Measurements from ENCODE around the gene DNMT1.

Gene DNMT1

GRCh38 chr19:10231612-10232228 is 37.0 kb upstream of the DNMT1 start:
- DNase-seq (ENCODE audit: low read depth), result no peak
- H3K4me3 ChIP-seq (ENCODE audit: low read depth, low read length), result peak overlapping the region; percentile 79
- no peak for TF ChIP-seq CTCF (conservative IDR thresholded peaks at IDR 0.05; ENCODE audit: low read depth, low read length)

GRCh38 chr19:10230861-10231611 is 36.3 kb upstream of the DNMT1 start, which contains the start of gene S1PR2:
Gene S1PR2 (minus strand): TSS chr19:10231331. CDS start chr19:10224905, 6,426 bp downstream.
- peak within 1 kb of the TSS; percentile 79 for H3K4me3 ChIP-seq (ENCODE audit: low read depth, low read length)
- DNase-seq (ENCODE audit: low read depth), result peak; percentile 59
- TF ChIP-seq CTCF (conservative IDR thresholded peaks at IDR 0.05; ENCODE audit: low read depth, low read length), result no peak

DNA sequence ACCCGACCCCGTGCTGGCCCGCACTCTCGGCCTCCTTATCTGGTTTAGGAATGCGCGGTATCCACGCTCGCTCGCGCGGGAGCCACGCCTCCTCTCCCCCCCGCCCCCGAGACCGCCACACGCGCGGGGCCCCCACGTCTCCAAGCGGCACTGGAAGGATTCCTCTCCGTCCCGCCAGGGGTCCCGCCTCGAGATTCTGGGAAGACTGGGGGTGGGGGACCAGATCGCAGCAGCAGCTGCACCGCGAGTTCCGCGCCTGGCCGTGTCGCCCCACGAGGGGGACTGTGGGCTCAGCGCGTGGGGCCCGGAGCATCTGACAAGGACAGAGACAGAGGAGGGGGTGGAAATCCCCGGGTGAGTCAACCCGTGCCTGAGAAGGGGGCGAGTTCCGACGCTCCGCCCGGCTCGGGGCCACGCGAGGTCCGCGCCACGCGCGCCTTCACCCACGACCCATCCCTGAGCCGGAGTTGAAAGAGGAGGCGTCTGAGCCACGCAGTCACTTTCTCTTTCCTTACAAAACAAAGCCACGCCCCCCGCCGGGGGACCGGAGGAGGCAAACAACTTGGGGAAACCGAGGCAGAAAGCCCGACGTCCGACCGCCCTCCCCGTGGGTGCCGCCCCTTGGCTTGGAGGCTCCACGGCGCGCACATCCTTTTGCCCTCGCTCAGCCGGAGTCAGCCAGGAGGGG is 35.6 kb upstream of the DNMT1 start:
- DNase-seq (ENCODE audit: low read depth), result peak; percentile 39
- TF ChIP-seq CTCF (conservative IDR thresholded peaks at IDR 0.05; ENCODE audit: low read depth, low read length), result no peak
- H3K4me3 ChIP-seq (ENCODE audit: low read depth, low read length), result peak overlapping the region; percentile 79

DNA sequence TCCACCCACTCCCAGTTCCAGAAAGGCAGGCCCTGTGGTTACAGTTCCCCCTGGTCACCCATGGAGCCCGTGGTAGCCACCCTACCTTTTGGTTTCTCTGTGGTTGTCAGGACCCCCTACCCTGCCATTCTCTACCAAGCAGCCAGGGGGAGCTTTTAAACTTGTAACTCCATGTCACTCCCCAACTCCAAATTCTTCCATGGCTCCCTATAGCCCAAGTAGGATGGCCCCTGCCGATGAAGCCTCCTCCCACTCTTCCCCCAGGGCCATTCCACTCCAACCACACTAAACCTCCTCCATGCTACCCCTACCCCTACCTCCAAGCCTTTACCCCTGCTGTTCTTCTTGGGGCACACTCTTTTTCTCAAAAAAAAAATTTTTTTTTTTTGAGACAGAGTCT is 34.2 kb upstream of the DNMT1 start:
- DNase-seq (ENCODE audit: low read depth), result peak; percentile 61
- H3K4me3 ChIP-seq (ENCODE audit: low read depth, low read length), result no peak overlapping the region
- peak; percentile 69 for TF ChIP-seq CTCF (conservative IDR thresholded peaks at IDR 0.05; ENCODE audit: low read depth, low read length)

DNA sequence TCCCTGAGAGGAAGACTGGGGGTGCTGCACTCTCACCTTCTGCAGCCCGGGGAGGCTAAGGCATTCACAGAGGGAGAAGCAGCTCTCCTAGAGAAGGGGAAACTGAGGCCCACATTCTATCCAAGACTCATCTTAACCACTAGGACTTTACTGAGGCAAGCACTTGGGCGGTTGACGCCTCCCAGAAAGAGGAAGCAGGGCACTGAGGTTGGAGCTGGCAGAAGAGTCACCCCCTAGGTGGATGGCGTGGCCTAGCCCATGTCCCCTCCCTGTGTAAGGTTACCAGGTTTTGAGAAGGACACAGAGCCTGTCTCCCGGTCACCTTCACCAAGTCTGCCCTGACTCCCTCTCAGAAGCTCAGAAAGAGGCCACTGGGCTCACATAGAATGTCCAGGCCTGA is 33.6 kb upstream of the DNMT1 start:
- no peak for DNase-seq (ENCODE audit: low read depth)
- TF ChIP-seq CTCF (conservative IDR thresholded peaks at IDR 0.05; ENCODE audit: low read depth, low read length), result no peak
- no peak overlapping the region for H3K4me3 ChIP-seq (ENCODE audit: low read depth, low read length)

DNA sequence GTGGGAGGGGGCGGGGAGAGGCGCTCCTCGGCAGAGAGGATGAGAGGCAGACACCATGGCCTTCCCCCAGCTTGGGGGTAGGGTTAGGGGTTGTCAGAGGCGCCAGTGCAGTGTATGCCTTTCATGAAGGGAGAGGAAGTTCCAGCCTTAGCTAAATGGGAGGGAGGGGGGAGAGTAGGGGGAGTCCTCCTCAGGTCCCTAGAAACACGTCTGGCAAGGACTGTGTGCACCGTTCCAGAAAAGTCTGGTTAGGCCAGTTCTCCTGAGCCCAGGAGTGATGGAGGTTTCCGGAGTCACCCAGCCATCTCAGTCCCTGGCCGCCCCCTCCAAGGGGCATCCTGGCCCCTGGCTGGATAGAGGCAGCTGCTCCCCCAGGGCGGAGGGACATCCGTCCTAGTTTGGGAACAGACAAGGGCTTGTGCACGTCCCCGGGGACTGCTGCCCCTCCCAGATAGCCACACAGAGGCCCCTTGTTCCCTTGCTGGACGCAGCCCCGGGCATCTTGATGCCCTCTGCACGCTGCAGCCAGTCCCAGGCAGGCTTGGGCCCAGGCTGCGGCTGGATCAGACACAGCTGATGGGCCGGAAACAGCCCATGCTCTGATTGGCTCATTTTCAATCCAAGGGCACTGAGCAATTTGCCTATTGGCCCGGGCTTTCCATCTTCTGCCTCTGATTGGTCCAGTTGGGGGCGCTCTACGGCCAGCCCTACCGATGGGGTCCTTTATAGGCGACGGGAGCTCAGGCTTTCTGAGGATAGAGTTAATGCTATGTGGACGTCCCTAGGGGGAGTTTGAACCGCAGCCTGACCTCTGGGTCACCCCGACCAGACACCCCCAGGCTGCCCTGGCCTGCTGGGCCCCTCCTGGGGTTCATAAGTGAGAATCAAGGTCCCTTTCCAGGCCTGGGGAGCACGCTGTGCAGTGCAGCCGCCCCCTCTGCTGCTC is 32.5 kb upstream of the DNMT1 start:
- peak; percentile 47 for DNase-seq (ENCODE audit: low read depth)
- H3K4me3 ChIP-seq (ENCODE audit: low read depth, low read length), result no peak overlapping the region
- peak; percentile 38 for TF ChIP-seq CTCF (conservative IDR thresholded peaks at IDR 0.05; ENCODE audit: low read depth, low read length)
